GM10248 (cell line): ENCODE measurements around the gene ZDHHC1.

ENCODE experiments used
- CTCF ChIA-PET: fragments of 300-600 bp; sonication (Branson Sonifier 250); formaldehyde crosslinking; extraction: SDS; loops from one replicate; lab custom pipeline; 2021; ENCODE audit warnings: antibody characterized with exemption; lab: Yijun Ruan, JAX
- POLR2A ChIA-PET: fragments of 350-650 bp; sonication (Branson Sonifier 250); formaldehyde crosslinking; extraction: SDS; loops from one replicate; lab custom pipeline; 2020; ENCODE audit warnings: antibody characterized with exemption; lab: Yijun Ruan, JAX
- DNase-seq: peaks from one replicate; pipeline ENCODE4 v3.0.0; 2012; ENCODE audit errors: extremely low spot score
- CTCF ChIP-seq: IDR thresholded peaks from 2 replicates; pipeline ENCODE4 v1.5.1; 2012; ENCODE audit warnings: mild to moderate bottlenecking, low read depth; ENCODE audit errors: extremely low read depth, missing control alignments, control extremely low read depth

The ZDHHC1 gene

GRCh38 chr16:67441271-67441753 lies 25.0 kb upstream of the ZDHHC1 start:
- DNase-seq = no peak
- no peak for TF ChIP-seq CTCF
- POLR2A ChIA-PET = interaction anchor here (0.5 kb wide), 1 partner anchor 9 kb away, joined by 5 read pairs; no protein-coding TSS in a partner anchor
- CTCF ChIA-PET = interaction anchor here (1.2 to 9.2 kb wide), 5 partner anchors 9 to 39 kb away, joined by 3 to 106 read pairs (median 3); no protein-coding TSS in a partner anchor

- TF ChIP-seq CTCF = no peak
- ChIA-PET POLR2A (no interaction called here), CTCF (interaction anchor here (1.2 to 2.6 kb wide), 3 partner anchors 9 to 32 kb away, joined by 3 to 13 read pairs (median 7); no protein-coding TSS in a partner anchor)
- DNase-seq = no peak
Observed at GRCh38 chr16:67438824-67439393, 22.6 kb upstream of the ZDHHC1 start.

GRCh38 chr16:67438098-67438791 lies 22.0 kb upstream of the ZDHHC1 start:
- no peak for TF ChIP-seq CTCF
- ChIA-PET CTCF (interaction anchor here (1.2 to 2.6 kb wide), 4 partner anchors 9 to 32 kb away, joined by 3 to 13 read pairs (median 6); no protein-coding TSS in a partner anchor), POLR2A (no interaction called here)
- no peak for DNase-seq

GRCh38 chr16:67437513-67437912 lies 21.2 kb upstream of the ZDHHC1 start:
- no peak for DNase-seq
- TF ChIP-seq CTCF = no peak
- POLR2A ChIA-PET = no interaction called here
- CTCF ChIA-PET = interaction anchor here (1.5 to 2.6 kb wide), 2 partner anchors 9 to 31 kb away, joined by 4 to 13 read pairs; no protein-coding TSS in a partner anchor

GRCh38 chr16:67436640-67437193 lies 20.4 kb upstream of the ZDHHC1 start:
- CTCF ChIA-PET = interaction anchor here (1.4 kb wide), 2 partner anchors 9 to 20 kb away, joined by 3 to 9 read pairs; partner anchors contain the start of gene ZDHHC1
- no peak for DNase-seq
- no peak for TF ChIP-seq CTCF
- POLR2A ChIA-PET = interaction anchor here (0.5 kb wide), 1 partner anchor 11 kb away, joined by 3 read pairs; no protein-coding TSS in a partner anchor

- CTCF ChIA-PET = interaction anchor here (1.0 to 2.1 kb wide), 6 partner anchors 8 to 175 kb away, joined by 3 to 16 read pairs (median 3); partner anchors contain the start of gene ZDHHC1
- DNase-seq = no peak
- POLR2A ChIA-PET = interaction anchor here (0.6 kb wide), 1 partner anchor 242 kb away, joined by 5 read pairs; no protein-coding TSS in a partner anchor
Observed at GRCh38 chr16:67435758-67436164, 19.5 kb upstream of the ZDHHC1 start.

More at GRCh38 chr16:67435758-67436164, 19.5 kb upstream of the ZDHHC1 start:
- no peak for TF ChIP-seq CTCF
